NCI-H510A (cell line): Measurements from ENCODE around the gene KBTBD12.

Source experiments
- DNase-seq: peaks from one replicate; lab custom pipeline; 2025; lab: John Stamatoyannopoulos, UW

The KBTBD12 gene

DNA sequence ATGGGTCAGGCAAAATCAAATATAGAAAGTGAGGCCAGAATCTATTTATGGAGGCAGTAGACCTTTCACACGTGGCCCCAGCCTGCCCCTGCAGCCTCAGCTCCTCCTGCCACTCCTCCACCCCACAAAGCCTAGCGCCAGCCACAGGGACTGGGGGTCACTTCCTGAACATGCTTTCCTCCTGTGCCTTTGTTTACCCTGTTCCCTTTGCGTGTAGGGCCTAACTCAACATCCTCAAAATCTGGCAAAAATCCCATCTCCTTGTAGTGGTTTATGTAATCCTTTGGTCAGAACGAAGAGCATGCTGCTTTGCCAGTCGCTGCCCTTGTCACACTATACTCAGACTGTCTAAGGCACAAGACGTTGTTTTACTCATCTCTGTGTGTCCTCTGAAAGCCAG is 39.6 kb downstream of the KBTBD12 start:
- DNase-seq, result no peak

DNA sequence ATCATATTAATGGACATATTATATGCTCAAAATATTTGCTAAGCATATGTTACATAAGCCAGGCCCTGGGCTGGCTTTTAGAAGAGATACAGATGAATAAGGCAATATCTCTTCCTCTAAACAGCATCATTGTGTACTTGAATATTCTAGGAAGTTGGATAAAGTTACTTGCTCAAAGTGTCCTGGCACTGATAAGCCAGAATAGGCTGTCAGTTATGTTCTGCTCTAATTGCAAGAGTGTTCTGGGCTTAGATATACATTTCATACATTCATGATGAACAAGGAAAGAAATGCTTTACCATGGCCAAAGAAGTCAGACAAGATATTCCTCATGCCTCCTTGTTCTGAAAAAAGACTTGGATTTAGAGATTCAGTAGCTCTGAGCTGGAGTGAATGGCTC is 40.7 kb downstream of the KBTBD12 start:
- DNase-seq, result no peak

DNA sequence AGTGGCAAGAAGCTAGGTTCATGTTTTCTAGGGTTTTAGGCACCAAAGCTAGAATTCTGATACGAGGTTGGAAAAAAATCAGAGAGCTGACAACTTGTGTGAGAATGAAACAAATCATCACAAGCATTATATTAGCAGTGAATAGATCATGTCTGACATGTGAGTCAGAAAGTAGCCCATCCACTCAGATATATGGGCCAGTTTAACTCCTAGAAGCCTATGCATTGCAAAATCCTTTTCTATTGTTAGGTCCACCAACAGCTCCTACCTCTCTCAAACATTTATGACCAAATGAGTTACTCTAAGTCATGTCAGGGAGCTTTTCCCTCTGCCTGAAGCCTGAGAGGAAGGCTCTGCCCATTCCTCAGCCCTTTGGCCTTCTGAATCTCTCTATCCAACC is 44.0 kb downstream of the KBTBD12 start:
- no peak for DNase-seq

DNA sequence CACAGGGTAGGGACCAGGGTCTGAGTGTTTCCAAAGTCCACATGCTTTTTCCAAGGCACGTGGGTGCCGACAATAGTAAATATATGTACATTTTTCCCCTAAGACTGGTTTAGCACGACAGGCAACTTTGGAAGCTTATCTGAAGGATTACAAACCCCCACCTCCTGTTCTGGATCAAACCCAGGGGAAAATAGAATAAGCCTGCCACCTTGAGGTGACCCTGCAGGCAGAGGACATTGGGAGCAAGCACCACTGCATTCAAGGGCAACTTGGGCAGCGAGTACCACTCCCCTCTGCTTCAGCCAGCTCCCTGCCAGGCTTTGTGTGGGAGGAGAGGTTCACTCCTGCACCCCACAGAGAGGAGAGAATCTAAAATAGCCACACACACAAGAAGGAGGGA is 44.8 kb downstream of the KBTBD12 start:
- peak; percentile 13 for DNase-seq

DNA sequence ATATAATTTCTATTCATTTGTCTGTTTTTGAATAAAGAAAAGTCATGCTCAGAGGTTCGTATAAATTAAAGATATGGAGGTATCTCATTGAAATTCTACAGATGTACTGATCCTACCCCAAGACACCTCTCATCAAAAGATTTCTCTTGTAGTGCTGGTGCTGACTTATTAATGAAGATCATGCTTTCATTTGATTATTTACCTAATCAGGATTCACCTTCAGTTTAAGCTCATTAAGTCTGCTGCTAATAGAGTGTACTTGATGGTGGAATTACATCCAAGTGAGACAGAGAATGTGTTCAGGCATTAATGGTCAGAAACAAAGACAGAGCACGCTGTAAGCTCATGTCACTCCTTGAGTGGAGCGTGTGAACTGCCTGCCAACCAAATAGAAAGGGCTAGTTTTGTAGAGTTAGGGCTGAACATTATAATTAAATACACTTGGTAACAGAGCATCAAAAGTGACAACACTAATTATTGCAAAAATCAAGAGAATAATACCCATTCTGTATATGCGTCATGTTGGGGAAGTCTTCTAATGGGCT is 45.5 kb downstream of the KBTBD12 start:
- no peak for DNase-seq

DNA sequence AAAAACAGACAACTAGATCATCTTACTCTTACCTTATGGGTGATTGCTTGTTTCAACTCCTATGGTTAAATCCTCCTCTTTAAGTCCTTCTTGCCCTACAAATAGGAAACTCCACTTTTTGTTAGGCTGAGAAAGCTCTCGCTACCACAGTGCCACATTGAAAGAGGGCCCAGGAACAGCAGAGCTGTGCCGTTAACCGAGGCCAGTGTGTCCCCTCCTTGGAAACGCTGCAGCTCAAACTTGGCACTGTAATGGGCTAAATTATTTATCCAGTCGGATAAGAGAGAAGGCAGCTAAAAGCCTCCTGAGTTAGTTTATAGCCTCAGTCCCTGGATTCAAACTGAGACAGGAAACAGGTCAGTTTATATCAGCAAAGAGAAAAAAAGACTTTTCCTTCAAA is 46.1 kb downstream of the KBTBD12 start:
- no peak for DNase-seq

DNA sequence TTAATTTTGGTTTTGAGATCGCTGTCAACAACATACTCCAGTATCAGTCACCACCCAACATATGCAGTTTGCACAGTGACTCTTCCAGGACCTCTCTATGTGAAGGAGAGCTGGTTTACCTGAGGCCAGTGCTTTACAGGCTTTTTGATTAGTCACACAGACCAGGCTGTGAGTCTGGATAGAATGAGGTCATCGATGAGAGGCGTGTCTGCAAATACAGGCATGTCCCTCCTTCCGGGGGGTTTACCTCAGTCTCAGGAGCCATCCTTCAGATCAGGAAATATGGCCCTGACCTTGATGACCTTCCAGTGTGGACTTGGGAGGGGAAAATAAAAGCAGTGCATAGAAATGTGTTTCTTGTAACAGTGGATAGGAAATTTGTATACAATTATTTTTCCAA is 46.9 kb downstream of the KBTBD12 start:
- peak; percentile 3 for DNase-seq

DNA sequence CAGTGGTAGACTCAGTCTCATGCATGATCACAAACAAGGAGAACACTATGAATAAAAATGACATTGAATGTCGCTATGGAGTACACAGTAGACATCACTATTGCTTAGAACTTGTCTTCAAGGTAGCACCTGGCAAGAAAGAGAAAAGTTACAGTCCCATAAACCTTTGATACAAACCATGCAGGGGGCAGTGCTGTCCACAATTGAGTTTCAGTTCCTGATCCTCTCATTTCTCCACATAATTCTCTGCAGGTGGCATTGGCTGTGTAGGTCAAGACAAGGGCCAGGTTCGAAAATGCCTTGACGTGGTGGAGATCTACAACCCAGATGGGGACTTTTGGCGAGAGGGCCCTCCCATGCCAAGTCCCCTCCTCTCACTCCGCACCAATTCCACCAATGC is 47.9 kb downstream of the KBTBD12 start:
- DNase-seq, result no peak

DNA sequence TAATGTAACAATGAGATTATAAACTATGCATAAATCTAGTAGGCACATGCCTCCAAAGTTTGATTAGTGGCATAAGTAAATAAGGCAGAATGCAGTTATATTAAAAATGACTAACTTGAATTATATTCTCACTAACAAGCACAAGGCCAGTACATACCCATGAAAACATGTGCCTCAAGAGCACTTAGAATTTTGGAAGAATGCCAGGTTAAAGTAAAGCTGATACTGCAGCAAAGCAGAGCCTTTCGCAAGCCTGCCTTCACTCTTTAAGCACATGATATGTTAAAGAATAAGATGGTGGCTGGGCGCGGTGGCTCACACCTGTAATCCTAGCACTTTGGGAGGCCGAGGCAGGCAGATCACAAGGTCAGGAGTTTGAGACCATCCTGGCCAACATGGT is 49.0 kb downstream of the KBTBD12 start:
- peak; percentile 64 for DNase-seq

DNA sequence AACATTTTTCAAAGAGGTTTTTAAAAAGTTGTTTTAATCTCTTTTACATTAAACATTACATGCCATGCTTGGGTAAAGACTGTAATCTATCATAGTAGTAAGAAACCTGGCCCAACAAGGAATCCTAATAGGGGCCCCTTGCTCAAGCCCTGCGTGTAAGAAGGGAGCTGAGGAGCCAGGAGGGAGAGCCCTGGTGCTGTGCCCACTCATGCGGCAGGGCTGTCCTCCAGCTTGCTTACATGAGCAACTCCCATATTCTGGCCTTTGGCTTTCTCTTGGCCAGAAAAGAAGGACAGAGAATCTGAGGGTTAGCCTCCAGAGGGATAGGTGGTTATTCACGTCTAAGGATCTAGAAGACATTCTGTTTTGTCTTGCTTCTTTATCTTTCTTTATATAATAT is 49.8 kb downstream of the KBTBD12 start:
- DNase-seq, result no peak

DNA sequence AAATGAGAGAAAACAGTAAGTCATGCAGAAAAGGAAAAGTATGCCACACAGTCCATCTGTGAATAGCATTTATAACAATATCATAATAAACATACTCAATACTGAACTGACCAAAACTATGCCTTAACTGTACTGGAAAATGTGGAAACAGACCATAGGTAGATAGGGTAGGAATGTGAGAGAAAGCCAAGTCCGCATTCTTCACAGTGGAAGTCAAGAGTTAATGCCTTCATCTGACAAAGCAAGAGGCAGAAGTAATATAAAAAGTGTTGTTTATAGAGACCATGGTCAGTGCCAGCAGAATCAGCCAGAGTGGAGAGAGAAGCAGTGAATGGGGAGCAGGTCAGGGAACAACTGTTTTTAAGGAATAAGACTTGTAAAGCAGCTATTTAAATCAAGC is 52.3 kb downstream of the KBTBD12 start:
- no peak for DNase-seq

DNA sequence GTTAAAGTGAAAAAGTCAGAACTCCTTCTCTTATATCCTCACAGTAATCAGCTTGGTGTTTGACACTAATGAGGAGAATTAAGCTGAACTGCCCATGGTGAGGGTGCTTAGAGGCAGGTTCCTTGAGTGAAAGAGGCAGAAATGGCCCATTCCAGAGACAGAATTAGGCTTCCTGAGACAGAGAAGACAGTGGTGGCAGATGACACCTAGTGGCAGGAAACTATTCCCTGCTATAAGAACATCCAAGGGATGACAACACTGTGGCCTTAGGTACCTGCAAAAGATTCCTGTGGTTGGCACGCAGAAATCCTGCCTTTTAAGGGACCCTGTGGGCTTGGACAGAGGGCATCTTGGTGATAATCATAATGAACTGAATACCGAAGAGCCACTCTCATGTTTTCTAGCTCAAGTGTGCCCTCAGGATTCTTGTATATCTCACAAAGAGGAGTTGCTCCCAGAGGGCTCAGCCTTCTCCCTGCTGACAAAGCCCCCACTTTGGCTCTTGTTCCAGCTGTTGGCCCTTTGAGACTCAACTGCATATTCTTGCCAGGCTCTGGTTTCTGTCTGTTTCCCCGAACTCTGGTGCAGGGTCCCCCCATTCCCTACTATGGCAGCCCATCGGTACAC is 56.0 kb downstream of the KBTBD12 start:
- DNase-seq, result peak; percentile 9

DNA sequence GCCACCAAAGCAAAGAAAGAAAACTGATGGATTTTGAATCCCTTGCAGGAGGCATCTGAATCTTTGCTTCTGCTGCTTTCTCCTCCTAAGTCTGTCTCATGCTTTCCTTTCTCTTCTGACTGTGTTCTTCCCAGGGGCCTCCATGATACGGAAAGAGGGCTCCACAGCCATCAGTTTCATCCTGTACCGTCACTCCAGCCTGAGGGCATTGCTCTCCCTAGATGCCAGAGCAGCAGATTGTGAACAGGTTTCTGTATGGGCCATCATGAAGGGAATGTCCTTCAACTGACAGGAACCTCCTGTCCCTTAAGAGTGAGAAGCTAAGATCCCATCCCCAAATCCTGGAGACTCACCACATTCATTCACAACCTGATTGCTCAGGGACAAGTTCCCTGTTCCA is 59.2 kb downstream of the KBTBD12 start:
- no peak for DNase-seq

DNA sequence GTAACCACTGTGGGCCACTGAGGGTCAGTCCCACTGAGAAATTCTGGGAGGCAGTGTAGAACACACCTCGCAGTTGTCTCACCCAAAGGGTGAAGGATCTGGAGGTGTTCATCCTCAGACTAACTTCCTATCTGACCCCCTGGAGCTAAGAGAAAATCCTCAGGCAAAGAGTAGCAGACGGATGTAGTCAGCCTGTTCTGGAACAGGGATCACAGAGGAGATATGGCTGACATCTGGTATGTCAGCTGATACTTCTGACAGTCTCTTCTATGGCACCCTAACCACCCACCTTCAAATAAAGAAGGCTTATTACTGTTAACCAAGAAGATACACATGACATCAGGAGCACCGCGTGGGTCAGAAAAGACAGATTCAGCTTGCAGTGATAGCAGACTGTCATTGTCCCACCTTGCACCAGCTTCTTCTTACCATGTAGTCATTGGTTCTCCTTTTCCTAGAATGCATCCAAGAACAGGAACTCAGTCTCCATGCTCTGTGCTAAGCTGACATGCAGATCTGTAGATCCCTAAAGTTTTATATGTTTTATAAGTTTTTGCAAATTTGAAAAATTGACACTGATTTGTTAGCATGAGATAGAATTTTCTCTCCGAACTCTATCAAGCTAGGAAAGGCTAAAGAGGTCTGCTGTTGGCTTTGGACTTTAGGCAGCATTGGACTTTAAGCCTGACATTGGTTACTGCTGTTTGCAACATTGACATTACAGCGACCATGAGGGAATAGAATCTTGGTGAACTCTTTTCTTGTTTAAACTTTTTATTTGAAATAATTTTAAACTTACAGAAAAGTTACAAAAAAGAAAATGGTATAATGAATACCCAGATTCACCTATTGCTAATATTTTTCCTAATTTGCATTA is 60.4 kb downstream of the KBTBD12 start:
- DNase-seq, result no peak

DNA sequence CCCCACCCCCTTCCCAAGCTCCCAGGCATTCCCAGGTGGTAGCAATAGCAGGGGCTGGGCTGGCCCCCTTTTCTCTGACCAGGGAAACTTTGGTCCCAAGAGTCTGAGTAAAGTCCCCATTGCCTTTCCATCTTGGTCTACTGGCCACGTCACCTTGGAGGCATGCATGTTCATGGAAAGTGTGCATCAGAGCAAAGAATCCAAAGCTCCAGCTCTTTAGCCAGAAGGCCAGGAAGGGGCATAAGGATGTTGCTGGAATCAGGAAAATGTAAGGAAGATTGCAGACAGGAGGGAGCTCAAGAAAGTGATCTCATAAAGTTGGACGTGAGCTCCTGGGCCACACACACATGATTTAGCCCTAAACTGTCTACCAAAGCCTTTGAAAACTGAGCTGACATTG is 63.6 kb downstream of the KBTBD12 start:
- no peak for DNase-seq

DNA sequence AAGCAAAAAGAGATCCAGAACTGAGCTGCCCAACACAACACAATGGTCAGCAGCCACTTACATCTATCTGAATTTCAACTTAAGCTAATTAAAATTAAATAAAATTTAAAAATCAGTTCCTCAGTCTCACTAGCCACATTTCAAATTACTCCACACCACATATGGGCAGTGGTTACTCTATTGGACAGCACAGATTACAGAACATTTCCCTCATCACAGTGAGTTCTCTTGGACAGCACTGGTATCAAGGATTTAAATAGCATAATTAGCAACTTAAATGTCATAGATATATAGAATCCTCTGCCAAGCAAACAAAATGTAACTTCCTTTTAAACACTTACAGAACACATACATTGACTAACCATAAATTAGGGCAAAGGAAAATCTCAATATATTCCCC is 64.4 kb downstream of the KBTBD12 start:
- DNase-seq, result no peak

DNA sequence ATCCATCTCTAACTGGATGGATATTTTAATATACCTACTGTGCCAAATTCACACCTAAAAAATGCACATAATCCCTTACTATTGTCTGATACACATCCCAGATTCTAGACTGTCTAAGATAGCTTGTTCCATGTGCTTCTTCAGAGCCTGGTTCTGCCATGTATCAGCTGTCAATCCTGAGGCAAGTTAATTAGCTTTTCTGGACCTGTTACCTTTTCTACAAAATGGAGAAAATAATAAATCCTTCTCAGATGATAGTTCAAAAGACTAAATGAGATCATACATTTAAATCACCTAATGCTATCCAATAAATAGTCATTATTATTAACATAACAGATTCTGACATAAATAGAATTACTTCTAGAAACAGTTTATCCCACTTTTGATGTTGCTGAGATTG is 66.1 kb downstream of the KBTBD12 start:
- no peak for DNase-seq

DNA sequence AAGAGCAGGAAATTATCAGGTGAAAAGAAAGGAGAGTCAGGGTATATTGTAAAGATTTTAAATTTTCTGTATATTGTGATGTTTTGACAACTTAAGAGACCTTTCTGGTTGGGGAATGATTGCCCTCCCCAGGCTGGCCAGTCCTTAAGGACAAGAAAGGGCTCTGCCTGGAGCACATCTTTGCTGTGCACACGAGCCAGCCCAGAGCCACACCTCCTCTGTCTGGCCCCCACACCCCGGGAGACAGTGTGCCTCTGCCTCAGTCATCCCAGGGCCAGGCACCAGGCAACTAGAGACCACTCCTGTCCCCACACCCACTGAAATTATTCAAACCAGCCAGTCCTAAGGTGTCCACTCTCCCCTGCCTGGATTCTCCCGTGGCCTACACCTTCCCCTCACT is 67.1 kb downstream of the KBTBD12 start:
- no peak for DNase-seq

DNA sequence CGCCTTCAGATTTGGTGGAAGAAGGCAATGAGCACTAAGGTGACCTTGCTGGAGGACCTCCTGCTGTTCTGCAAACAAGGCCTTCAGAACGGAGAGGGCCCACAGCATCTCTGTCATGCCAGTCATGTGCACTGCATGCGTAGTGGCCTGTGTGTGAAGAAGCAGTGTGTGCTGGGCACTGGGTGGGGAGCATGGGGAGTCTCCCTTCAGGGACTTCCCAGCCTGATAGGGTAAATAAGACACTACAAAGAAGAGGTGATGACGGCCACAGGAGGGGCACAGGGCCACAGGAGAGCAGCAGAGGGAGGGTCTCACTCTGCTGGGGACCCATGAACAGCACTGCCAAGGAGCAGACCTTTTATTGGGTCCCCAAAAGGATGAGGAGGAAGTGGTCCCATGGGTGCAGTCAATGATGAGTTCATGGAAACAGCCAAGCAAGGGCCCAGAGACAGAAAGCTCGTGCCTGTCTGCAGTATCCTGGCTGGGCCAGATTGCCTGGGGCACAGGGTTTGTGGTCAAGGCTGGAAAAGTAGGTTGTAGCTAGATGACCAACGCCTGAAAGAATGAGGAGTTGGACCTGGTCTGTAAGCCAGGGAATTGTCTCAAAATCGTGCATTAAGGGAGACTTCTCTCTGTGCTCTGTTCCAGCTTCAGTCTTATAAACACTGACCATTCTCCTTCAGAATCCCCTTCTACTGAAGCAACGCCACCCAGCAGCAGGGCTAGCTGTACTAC is 69.4 kb downstream of the KBTBD12 start:
- no peak for DNase-seq

DNA sequence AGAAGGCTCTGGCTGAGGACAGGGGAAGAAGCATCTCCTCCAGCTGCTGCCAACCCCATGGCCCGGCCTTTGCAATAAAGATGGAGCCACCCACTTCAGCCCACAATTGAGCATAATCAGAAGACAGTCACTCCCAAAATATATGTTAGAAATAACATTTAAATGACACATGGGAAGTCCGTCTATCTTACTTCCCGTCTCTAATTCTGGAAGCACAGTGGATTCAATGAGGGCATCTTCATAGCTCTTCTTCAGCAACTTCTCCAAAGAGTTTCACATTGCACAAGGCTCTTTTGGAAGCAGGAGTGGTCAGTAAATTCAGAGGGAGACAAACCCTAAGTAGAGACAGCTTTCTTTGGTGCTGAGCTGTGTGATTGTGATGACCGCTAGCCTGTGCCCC is 70.2 kb downstream of the KBTBD12 start:
- no peak for DNase-seq

DNA sequence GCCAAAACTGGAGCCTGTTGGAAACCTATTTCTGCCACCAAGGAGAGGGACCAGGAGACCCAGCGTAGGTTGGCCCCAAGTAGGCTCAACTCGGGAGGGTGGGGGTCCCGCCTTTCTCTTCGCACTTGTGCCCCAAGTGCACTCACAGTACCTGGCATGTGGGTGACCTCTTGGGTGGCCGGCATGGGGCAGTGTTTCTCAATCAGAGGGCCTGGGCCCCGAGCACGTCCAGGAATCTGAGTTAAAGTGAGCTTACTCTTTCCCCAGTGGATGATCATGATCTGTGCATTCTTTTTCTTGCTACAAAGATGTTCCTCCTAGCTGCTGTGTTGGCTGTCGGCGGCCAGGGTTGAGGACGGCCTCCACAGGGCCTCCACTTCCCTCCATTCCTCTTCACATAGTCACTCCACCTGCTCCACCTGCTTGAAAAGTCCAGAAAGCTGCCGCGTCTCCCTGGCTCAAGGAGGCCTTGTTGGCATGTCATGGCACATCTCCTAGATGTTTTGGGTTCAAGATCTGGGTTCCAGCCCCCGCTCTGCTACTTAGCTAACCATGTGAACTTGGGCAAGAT is 70.7 kb downstream of the KBTBD12 start:
- DNase-seq, result no peak

DNA sequence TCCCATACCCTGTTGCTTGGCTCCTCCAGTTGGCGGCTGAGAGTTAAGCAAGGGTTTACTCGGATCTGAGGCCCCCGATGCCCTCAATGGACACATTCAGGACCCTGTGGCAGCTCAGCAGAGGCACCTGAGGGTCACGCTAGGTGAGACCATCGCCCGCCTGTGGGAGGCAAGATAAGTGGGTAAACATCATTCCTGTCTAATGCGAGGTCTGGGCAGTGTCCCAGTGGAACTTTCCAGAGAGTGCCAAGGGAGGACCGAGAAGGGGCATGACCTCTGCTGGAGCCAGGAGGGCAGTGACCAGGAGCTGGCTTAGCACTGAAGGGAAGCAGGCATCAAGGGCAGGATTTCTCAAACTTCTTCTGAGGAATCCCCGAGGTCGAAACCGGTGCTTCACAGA is 71.8 kb downstream of the KBTBD12 start:
- no peak for DNase-seq
